ENCODE data around the gene HEPHL1. TPM values are rescaled to one million over a fixed set of nuclear protein-coding genes. Genes with fewer than 3 reads are reported as not detected.

The HEPHL1 gene, protein sequence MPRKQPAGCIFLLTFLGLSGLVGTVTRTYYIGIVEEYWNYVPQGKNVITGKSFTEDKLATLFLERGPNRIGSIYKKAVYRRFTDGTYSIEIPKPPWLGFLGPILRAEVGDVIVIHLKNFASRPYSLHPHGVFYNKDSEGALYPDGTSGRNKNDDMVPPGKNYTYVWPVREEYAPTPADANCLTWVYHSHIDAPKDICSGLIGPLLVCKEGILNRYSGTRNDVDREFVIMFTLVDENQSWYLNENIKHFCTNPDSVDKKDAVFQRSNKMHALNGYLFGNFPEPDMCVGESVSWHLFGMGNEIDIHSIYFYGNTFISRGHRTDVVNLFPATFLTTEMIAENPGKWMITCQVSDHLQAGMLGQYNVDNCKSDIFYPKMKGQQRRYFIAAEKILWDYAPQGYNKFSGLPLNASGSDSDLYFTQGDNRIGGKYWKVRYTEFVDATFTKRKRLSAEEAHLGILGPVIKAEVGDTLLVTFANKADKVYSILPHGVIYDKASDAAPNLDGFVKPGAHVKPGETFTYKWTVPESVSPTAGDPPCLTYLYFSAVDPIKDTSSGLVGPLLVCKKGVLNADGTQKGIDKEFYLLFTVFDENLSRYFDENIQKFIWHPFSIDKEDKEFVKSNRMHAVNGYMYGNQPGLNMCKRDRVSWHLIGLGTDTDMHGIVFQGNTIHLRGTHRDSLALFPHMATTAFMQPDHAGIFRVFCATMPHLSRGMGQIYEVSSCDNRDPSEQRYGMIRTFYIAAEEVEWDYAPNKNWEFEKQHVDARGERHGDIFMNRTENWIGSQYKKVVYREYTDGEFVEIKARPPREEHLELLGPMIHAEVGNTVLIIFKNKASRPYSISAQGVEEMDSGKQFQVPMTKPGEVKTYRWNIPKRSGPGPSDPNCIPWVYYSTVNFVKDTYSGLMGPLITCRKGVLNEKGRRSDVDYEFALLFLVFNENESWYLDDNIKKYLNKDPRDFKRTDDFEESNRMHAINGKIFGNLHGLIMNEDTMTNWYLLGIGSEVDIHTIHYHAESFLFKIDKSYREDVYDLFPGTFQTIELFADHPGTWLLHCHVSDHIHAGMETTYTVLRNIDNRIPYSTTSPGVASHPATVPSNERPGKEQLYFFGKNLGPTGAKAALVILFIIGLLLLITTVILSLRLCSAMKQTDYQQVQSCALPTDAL
- total RNA-seq, result not detected in 2 replicates

DNA sequence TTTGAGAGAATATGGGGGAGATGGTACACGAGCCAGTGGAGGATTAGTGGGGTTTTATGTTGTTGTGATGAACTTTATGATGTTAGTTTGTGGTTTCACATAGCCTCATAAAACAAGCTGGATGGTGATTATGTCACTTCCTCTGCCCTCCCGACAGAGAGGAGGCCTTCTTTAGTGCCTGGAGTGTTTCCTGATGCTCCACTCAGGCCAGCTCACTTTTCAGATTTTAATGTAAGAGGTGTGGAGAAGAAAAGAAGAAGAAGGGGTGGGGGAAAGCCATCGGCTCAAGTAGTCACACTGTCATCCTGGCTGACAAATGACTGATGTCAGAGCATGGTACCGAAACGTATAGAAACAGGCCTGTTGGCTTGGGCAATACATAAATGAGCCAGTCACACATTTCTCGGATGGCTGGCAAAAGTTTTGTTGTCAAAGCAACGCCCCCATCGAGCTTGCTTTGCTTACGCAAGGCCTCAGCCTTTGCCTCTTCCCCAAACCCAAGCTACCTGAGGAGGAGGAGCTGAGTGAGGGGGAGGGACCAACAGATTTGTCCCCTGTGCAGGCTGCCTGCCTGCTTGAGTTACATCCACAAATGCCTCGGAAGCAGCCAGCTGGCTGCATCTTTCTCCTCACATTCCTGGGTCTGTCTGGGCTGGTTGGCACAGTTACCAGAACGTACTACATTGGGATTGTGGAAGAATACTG is at the start of gene HEPHL1:
Gene HEPHL1, plus strand, starts transcription at position 578 of the 705 bp plus-strand sequence. Its CDS starts 15 bp downstream, at position 593.

DNA sequence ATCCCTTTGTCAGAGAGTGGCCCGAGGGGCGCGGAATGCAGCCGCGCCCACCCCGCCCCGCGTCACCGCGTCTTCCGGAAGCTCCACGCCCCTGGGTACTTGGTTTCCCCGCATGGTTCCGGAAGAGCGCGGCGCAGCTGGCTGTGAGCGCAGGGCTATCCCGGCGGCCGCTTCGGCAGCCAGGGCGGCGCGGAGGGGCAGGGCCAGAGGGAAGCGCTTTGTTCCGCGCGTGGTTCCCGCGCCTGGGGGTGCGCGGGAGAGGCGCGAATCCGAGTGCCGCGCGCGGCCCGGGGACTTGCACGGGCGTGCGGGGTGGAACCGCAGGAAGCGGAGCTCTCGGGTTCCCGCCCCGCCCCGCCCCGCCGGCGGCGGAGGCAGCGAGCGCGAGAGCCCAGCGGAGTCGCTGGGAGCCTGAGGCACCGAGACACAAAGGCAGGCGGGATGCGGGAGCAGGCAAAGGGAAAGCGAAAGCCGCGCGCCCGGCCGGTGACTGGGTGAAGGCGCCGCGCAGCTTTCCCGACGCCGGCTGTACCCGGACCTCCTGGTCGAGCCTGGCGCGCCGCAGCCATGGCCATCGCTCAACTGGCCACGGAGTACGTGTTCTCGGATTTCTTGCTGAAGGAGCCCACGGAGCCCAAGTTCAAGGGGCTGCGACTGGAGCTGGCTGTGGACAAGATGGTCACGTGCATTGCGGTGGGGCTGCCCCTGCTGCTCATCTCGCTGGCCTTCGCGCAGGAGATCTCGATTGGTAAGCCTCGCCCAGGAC is 107.8 kb downstream of the HEPHL1 start, which contains the start of gene PANX1:
Gene PANX1, plus strand, starts transcription at position 96 of the 766 bp plus-strand sequence. Its CDS starts 472 bp downstream, at position 568.

Other genes with a start within 250 kb of the HEPHL1 start
- 23.8 and 31.8 TPM in 2 replicates for gene MED17, start 237.1 kb upstream of the HEPHL1 start, total RNA-seq
- gene VSTM5, start 170.7 kb upstream of the HEPHL1 start, total RNA-seq, result under 0.01 and 0.38 TPM in 2 replicates
- gene PANX1, start 107.5 kb downstream of the HEPHL1 start, total RNA-seq, result 27.3 and 31.4 TPM in 2 replicates

Measured in mesangial cell (primary cell).